ENCODE data around the gene TTLL3.

TTLL3 gene

GRCh38 chr3:9806688-9807589 lies 3.1 kb upstream of the TTLL3 start:
- H3K4me3 ChIP-seq (ENCODE audit: low read depth, low read length) = no peak overlapping the region
- POLR2A ChIA-PET = no interaction called here
- CTCF ChIA-PET = interaction anchor here (0.9 to 2.4 kb wide), 2 partner anchors 14 to 126 kb away, joined by 3 to 7 read pairs; partner anchors contain the start of genes ARPC4 and TADA3
- no peak for DNase-seq (ENCODE audit: low read depth, low spot score)
- no peak for TF ChIP-seq CTCF (IDR thresholded peaks at IDR 0.05; ENCODE audit: insufficient read depth, low read length, missing control alignments)

- no peak for TF ChIP-seq CTCF (IDR thresholded peaks at IDR 0.05; ENCODE audit: insufficient read depth, low read length, missing control alignments)
- no peak for DNase-seq (ENCODE audit: low read depth, low spot score)
- ChIA-PET POLR2A (interaction anchor here (0.7 kb wide), 1 partner anchor 15 kb away, joined by 4 read pairs; the partner anchor contains the start of genes ARPC4 and TADA3), CTCF (interaction anchor here (0.9 to 2.4 kb wide), 3 partner anchors 8 to 125 kb away, joined by 3 to 7 read pairs (median 3); partner anchors contain the start of genes ARPC4 and TADA3)
- H3K4me3 ChIP-seq (ENCODE audit: low read depth, low read length) = no peak overlapping the region
Observed at GRCh38 chr3:9807981-9808344, 2.1 kb upstream of the TTLL3 start.

GRCh38 chr3:9808345-9809037 lies 1.6 kb upstream of the TTLL3 start:
- no peak for DNase-seq (ENCODE audit: low read depth, low spot score)
- CTCF ChIA-PET = interaction anchor here (0.8 to 2.4 kb wide), 4 partner anchors 9 to 138 kb away, joined by 3 to 7 read pairs (median 4); partner anchors contain the start of genes ARPC4 and TADA3

GRCh38 chr3:9809239-9809614 lies 835 bp upstream of the TTLL3 start:
- ChIA-PET POLR2A (interaction anchor here (0.9 to 1.2 kb wide), 2 partner anchors 16 to 123 kb away, joined by 3 to 4 read pairs; partner anchors contain the start of gene ARPC4), CTCF (interaction anchor here (0.8 to 2.4 kb wide), 2 partner anchors 16 to 137 kb away, joined by 4 to 7 read pairs; partner anchors contain the start of genes ARPC4 and TADA3)
- TF ChIP-seq CTCF (IDR thresholded peaks at IDR 0.05; ENCODE audit: insufficient read depth, low read length, missing control alignments) = no peak
- no peak for DNase-seq (ENCODE audit: low read depth, low spot score)
- no peak overlapping the region; the same call in 1 of the 2 replicates for H3K4me3 ChIP-seq (ENCODE audit: low read depth, low read length)

More at GRCh38 chr3:9808345-9809037, 1.6 kb upstream of the TTLL3 start:
- peak; percentile 28 for TF ChIP-seq CTCF (IDR thresholded peaks at IDR 0.05; ENCODE audit: insufficient read depth, low read length, missing control alignments)
- H3K4me3 ChIP-seq (ENCODE audit: low read depth, low read length) = no peak overlapping the region
- POLR2A ChIA-PET = interaction anchor here (0.7 to 1.2 kb wide), 3 partner anchors 16 to 124 kb away, joined by 3 to 4 read pairs (median 4); partner anchors contain the start of genes ARPC4 and TADA3

GRCh38 chr3:9810433-9810770 lies 340 bp downstream of the TTLL3 start:
- no peak for DNase-seq (ENCODE audit: low read depth, low spot score)
- POLR2A ChIA-PET = no interaction called here
- H3K4me3 ChIP-seq (ENCODE audit: low read depth, low read length) = peak overlapping the region; percentile 60
- CTCF ChIA-PET = interaction anchor here (0.7 kb wide), 1 partner anchor 10 kb away, joined by 3 read pairs; no protein-coding TSS in a partner anchor
- TF ChIP-seq CTCF (IDR thresholded peaks at IDR 0.05; ENCODE audit: insufficient read depth, low read length, missing control alignments) = no peak

All from AG04449 (cell line).